Fibroblast of gingiva (primary cell): ENCODE results near the gene TWIST2.

Source experiments
- DNase-seq: peaks from one replicate; pipeline ENCODE4 v3.0.0-alpha.2; 2011; ENCODE audit warnings: low read depth

Gene TWIST2

GRCh38 chr2:238838786-238839327 is 9.0 kb upstream of the TWIST2 start:
- no peak for DNase-seq

GRCh38 chr2:238839428-238839827 is 8.5 kb upstream of the TWIST2 start:
- peak; percentile 0 for DNase-seq

GRCh38 chr2:238841542-238842164 is 6.2 kb upstream of the TWIST2 start:
- DNase-seq = peak; percentile 1

GRCh38 chr2:238843476-238843875 is 4.4 kb upstream of the TWIST2 start:
- DNase-seq = peak; percentile 1

- DNase-seq = no peak
These were observed 2.1 kb upstream of the TWIST2 start for GRCh38 chr2:238845583-238846377.

GRCh38 chr2:238846378-238846627 is 1.6 kb upstream of the TWIST2 start:
- DNase-seq = no peak

- DNase-seq = peak; percentile 55
These were observed 1.1 kb upstream of the TWIST2 start for GRCh38 chr2:238846628-238847418.

- no peak for DNase-seq
These were observed 475 bp upstream of the TWIST2 start for GRCh38 chr2:238847419-238847801.

GRCh38 chr2:238848691-238848975 is 748 bp downstream of the TWIST2 start:
- no peak for DNase-seq

- peak; percentile 4 for DNase-seq
These were observed 1.3 kb downstream of the TWIST2 start for GRCh38 chr2:238848976-238849853.

GRCh38 chr2:238850091-238850490 is 2.2 kb downstream of the TWIST2 start:
- peak; percentile 9 for DNase-seq

GRCh38 chr2:238851026-238851425 is 3.1 kb downstream of the TWIST2 start:
- peak; percentile 4 for DNase-seq

GRCh38 chr2:238851761-238852160 is 3.9 kb downstream of the TWIST2 start:
- no peak for DNase-seq

- DNase-seq = peak; percentile 60
These were observed 4.5 kb downstream of the TWIST2 start for GRCh38 chr2:238852206-238852869.

- DNase-seq = peak; percentile 60
These were observed 5.3 kb downstream of the TWIST2 start for GRCh38 chr2:238853218-238853617.

GRCh38 chr2:238853721-238854120 is 5.8 kb downstream of the TWIST2 start:
- DNase-seq = no peak

- DNase-seq = no peak
These were observed 6.4 kb downstream of the TWIST2 start for GRCh38 chr2:238854246-238854645.

- DNase-seq = peak; percentile 44
These were observed 6.9 kb downstream of the TWIST2 start for GRCh38 chr2:238854699-238855229.

GRCh38 chr2:238855299-238855698 is 7.4 kb downstream of the TWIST2 start:
- no peak for DNase-seq

- DNase-seq = no peak
These were observed 8.2 kb downstream of the TWIST2 start for GRCh38 chr2:238855891-238856580.
